Trophoblast cell (in vitro differentiated cells and primary cell): ENCODE results near the gene RNF125.
A peak's percentile ranks its signal among the peaks of the same experiment; 100 is the strongest.
"Not testable (repeated sequence)": the region's sequence is repeated elsewhere in the genome, so short reads cannot be mapped to it uniquely, and the experiment has no call there.

ENCODE experiments used
- DNase-seq, 2 donors: peaks; one replicate each; pipeline ENCODE4 v3.0.0-alpha.2; 2016
- H2AFZ ChIP-seq: 2 replicates; pipeline ENCODE4 v1.6.1; 2013; ENCODE audit warnings: low read length, moderate library complexity, mild to moderate bottlenecking; ENCODE audit not compliant: insufficient read depth, poor library complexity
- H2AK5ac ChIP-seq: 2 replicates; pipeline ENCODE4 v1.6.1; 2013; ENCODE audit warnings: mild to moderate bottlenecking, low read length
- H2BK120ac ChIP-seq: 2 replicates; pipeline ENCODE4 v1.6.1; 2013; ENCODE audit warnings: low read length, mild to moderate bottlenecking, moderate library complexity; ENCODE audit not compliant: insufficient read depth, poor library complexity
- H2BK12ac ChIP-seq: 2 replicates; pipeline ENCODE4 v1.6.1; 2013; ENCODE audit warnings: mild to moderate bottlenecking, low read length, moderate library complexity
- H2BK5ac ChIP-seq: 2 replicates; pipeline ENCODE4 v1.6.1; 2013; ENCODE audit warnings: low read length, low read depth, moderate library complexity, mild to moderate bottlenecking; ENCODE audit not compliant: poor library complexity
- H3K14ac ChIP-seq: 2 replicates; pipeline ENCODE4 v1.6.1; 2013; ENCODE audit warnings: mild to moderate bottlenecking, low read length
- H3K18ac ChIP-seq: 2 replicates; pipeline ENCODE4 v1.6.1; 2013; ENCODE audit warnings: mild to moderate bottlenecking, low read length
- H3K23ac ChIP-seq: 2 replicates; pipeline ENCODE4 v1.6.1; 2013; ENCODE audit warnings: low read length
- H3K27ac ChIP-seq: 2 replicates; pipeline ENCODE4 v1.5.1; 2013; ENCODE audit warnings: low read depth, mild to moderate bottlenecking, inconsistent platforms, low read length, moderate library complexity
- H3K27me3 ChIP-seq: 2 replicates; pipeline ENCODE4 v1.6.1; 2013; ENCODE audit warnings: inconsistent platforms, mild to moderate bottlenecking, low read length, moderate library complexity; ENCODE audit not compliant: insufficient read depth
- H3K36me3 ChIP-seq, 2 experiments: 1 replicate in 1 of 2; 2 replicates in 1 of 2; pipeline ENCODE4 v1.6.1; 2013; ENCODE audit warnings: low read length in 2 of 2, mild to moderate bottlenecking in 2 of 2, moderate library complexity in 1 of 2; ENCODE audit not compliant: insufficient read depth in 2 of 2, control insufficient read depth in 1 of 2
- H3K4ac ChIP-seq: 2 replicates; pipeline ENCODE4 v1.6.1; 2013; ENCODE audit warnings: low read depth, mild to moderate bottlenecking, low read length, moderate library complexity
- H3K4me1 ChIP-seq, 2 experiments: 1 replicate in 1 of 2; 2 replicates in 1 of 2; pipeline ENCODE4 v1.6.1; 2013; ENCODE audit warnings: low read length in 2 of 2, mild to moderate bottlenecking in 2 of 2, moderate library complexity in 1 of 2; ENCODE audit not compliant: insufficient read depth in 2 of 2, control insufficient read depth in 1 of 2
- H3K4me2 ChIP-seq: 2 replicates; pipeline ENCODE4 v1.6.1; 2013; ENCODE audit warnings: inconsistent platforms, mild to moderate bottlenecking, low read length, moderate library complexity
- H3K4me3 ChIP-seq: 2 replicates; pipeline ENCODE4 v1.5.1; 2013; ENCODE audit warnings: mild to moderate bottlenecking, low read depth, low read length, inconsistent platforms
- H3K79me1 ChIP-seq: one replicate; pipeline ENCODE4 v1.6.1; 2013; ENCODE audit warnings: low read length
- H3K79me2 ChIP-seq: 2 replicates; pipeline ENCODE4 v1.6.1; 2013; ENCODE audit warnings: low read length, mild to moderate bottlenecking; ENCODE audit not compliant: control insufficient read depth, insufficient read depth, poor library complexity
- H3K9ac ChIP-seq: 2 replicates; pipeline ENCODE4 v1.6.1; 2013; ENCODE audit warnings: mild to moderate bottlenecking, low read length
- H3K9me3 ChIP-seq: 2 replicates; pipeline ENCODE4 v1.6.1; 2013; ENCODE audit warnings: low read depth, mild to moderate bottlenecking, control low read depth, inconsistent platforms, low read length; ENCODE audit not compliant: insufficient read depth
- H4K12ac ChIP-seq: 2 replicates; pipeline ENCODE4 v1.6.1; 2013; ENCODE audit warnings: low read depth, mild to moderate bottlenecking, low read length, moderate library complexity
- H4K8ac ChIP-seq: 2 replicates; pipeline ENCODE4 v1.6.1; 2013; ENCODE audit warnings: low read depth, mild to moderate bottlenecking, low read length, moderate library complexity
- H4K91ac ChIP-seq: one replicate; pipeline ENCODE4 v1.6.1; 2013; ENCODE audit warnings: low read depth, mild to moderate bottlenecking, low read length, moderate library complexity
- WGBS: extraction: QIAGEN DNeasy Blood & Tissue Kit; methylation state at CpG from one replicate; pipeline ENCODE4 v1.1.7; 2013; ENCODE audit warnings: missing lambda C conversion rate; ENCODE audit not compliant: insufficient read length, insufficient coverage; ENCODE audit errors: extremely low coverage; 5-methylcytosine and 5-hydroxymethylcytosine counted together

Gene RNF125

GRCh38 chr18:32011193-32011592 lies 7.4 kb upstream of the RNF125 start:
- Histone ChIP-seq H3K4me1 (no peaks in the 10 kb centered on the region), H2AK5ac (no peak overlapping the region), H2BK12ac (no peak overlapping the region), H4K91ac (no peak overlapping the region), H4K8ac (no peak overlapping the region), H3K4ac (no peak overlapping the region), H3K4me2 (no peak overlapping the region), H3K18ac (no peak overlapping the region), H3K36me3 (no peaks in the 10 kb centered on the region), H3K4me3 (no peak overlapping the region), H2AFZ (no peak overlapping the region), H3K9me3 (no peaks in the 10 kb centered on the region), H3K14ac (no peak overlapping the region), H2BK5ac (no peak overlapping the region), H4K12ac (no peak overlapping the region), H3K27me3 (no peaks in the 10 kb centered on the region), H2BK120ac (no peak overlapping the region), H3K9ac (no peak overlapping the region), H3K27ac (no peak overlapping the region), H3K79me2 (no peaks in the 10 kb centered on the region), H3K23ac (no peak overlapping the region), H3K79me1 (no peaks in the 10 kb centered on the region)
- no peak for DNase-seq
- WGBS, result no CpG with 5 or more reads among the region's 3 CpGs

- H2BK120ac ChIP-seq, result no peak overlapping the region
- H2AFZ ChIP-seq, result peak overlapping the region; percentile 21
- no peak overlapping the region for H2BK5ac ChIP-seq
- H4K91ac ChIP-seq, result no peak overlapping the region
- DNase-seq, result peak in 1 of 2 donors; percentile 11
- peak overlapping the region; percentile 90 for H3K4me2 ChIP-seq
- no peaks in the 10 kb centered on the region for H3K36me3 ChIP-seq
- H3K4me1 ChIP-seq, result peaks cover 3 to 12% of the 10 kb centered on the region in 2 experiments
- no peak overlapping the region for H2AK5ac ChIP-seq
- no peak overlapping the region for H3K9ac ChIP-seq
- peak overlapping the region; percentile 76 for H3K4me3 ChIP-seq
- peaks cover 2% of the 10 kb centered on the region for H3K79me2 ChIP-seq
- H3K23ac ChIP-seq, result no peak overlapping the region
- no peaks in the 10 kb centered on the region for H3K27me3 ChIP-seq
- H2BK12ac ChIP-seq, result no peak overlapping the region
- no peak overlapping the region for H3K27ac ChIP-seq
- WGBS, result no CpG with 5 or more reads among the region's 31 CpGs
- no peak overlapping the region for H4K12ac ChIP-seq
- H3K9me3 ChIP-seq, result no peaks in the 10 kb centered on the region
- peaks cover 3% of the 10 kb centered on the region for H3K79me1 ChIP-seq
- no peak overlapping the region for H3K14ac ChIP-seq
- no peak overlapping the region for H3K18ac ChIP-seq
- H3K4ac ChIP-seq, result no peak overlapping the region
- no peak overlapping the region for H4K8ac ChIP-seq
These were observed 775 bp downstream of the RNF125 start for GRCh38 chr18:32019251-32019948.

DNA sequence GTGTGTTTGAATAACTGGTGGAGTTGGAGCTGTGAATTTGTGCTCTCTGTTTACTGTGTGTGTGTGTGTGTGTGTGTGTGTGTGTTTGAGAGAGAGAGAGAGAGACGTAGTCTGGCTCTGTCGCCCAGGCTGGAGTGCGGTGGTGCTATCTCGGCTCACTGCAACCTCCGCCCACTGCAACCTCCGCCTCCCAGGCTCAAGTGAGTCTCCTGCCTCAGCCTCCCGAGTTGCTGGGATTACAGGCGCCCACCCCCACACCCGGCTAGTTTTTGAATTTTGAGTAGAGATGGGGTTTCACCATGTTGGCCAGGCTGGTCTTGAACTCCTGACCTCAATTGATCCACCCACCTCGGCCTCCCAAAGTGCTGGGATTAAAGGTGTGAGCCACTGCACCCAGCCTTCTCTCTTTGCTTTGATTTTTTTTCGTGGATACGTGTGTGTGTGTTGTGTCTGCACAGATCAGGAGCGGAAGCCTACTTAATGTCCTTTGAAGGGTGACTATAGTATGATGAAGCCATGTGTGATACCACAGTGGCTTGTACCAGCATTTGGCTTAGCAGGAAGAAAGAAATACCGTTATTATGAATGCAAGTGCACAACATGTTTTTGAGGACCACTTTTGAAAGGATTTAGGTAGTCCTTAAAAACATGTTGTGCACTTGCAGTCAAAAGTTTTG lies 1.5 kb downstream of the RNF125 start:
- not testable (repeated sequence) for H3K23ac ChIP-seq, H2AK5ac ChIP-seq, H3K4me2 ChIP-seq, H3K14ac ChIP-seq, H3K79me2 ChIP-seq, H3K9me3 ChIP-seq, H2BK12ac ChIP-seq, H3K27me3 ChIP-seq, H3K4ac ChIP-seq, H3K36me3 ChIP-seq, H4K91ac ChIP-seq, H3K9ac ChIP-seq, H3K27ac ChIP-seq, H2AFZ ChIP-seq, H4K12ac ChIP-seq, H3K79me1 ChIP-seq, H2BK120ac ChIP-seq, H4K8ac ChIP-seq, DNase-seq, H3K4me3 ChIP-seq, H3K18ac ChIP-seq, H2BK5ac ChIP-seq
- WGBS, result no CpG with 5 or more reads among the region's 14 CpGs
- peaks cover 3 to 12% of the 10 kb centered on the region in 2 experiments for H3K4me1 ChIP-seq

GRCh38 chr18:32021756-32022564 lies 3.3 kb downstream of the RNF125 start:
- no peak for DNase-seq
- no peak overlapping the region for H2BK12ac ChIP-seq
- no peak overlapping the region for H4K12ac ChIP-seq
- H3K27me3 ChIP-seq, result no peaks in the 10 kb centered on the region
- H3K14ac ChIP-seq, result no peak overlapping the region
- no peak overlapping the region for H3K4ac ChIP-seq
- peaks cover 3 to 12% of the 10 kb centered on the region in 2 experiments for H3K4me1 ChIP-seq
- H4K91ac ChIP-seq, result no peak overlapping the region
- H3K9ac ChIP-seq, result no peak overlapping the region
- H4K8ac ChIP-seq, result no peak overlapping the region
- no peak overlapping the region for H2BK120ac ChIP-seq
- no peaks in the 10 kb centered on the region for H3K9me3 ChIP-seq
- H3K23ac ChIP-seq, result no peak overlapping the region
- H2BK5ac ChIP-seq, result no peak overlapping the region
- no peaks in the 10 kb centered on the region for H3K36me3 ChIP-seq
- H3K4me2 ChIP-seq, result no peak overlapping the region
- peaks cover 3% of the 10 kb centered on the region for H3K79me1 ChIP-seq
- H2AK5ac ChIP-seq, result no peak overlapping the region
- no CpG with 5 or more reads among the region's 2 CpGs for WGBS
- no peak overlapping the region for H3K27ac ChIP-seq
- no peak overlapping the region for H3K4me3 ChIP-seq
- H3K79me2 ChIP-seq, result peaks cover 2% of the 10 kb centered on the region
- H3K18ac ChIP-seq, result no peak overlapping the region
- H2AFZ ChIP-seq, result no peak overlapping the region
